ENCODE measurements around the gene ANAPC10.
A peak's percentile ranks its signal among the peaks of the same experiment; 100 is the strongest.
"Not testable (repeated sequence)": the region's sequence is repeated elsewhere in the genome, so short reads cannot be mapped to it uniquely, and the experiment has no call there.

ANAPC10 gene

DNA sequence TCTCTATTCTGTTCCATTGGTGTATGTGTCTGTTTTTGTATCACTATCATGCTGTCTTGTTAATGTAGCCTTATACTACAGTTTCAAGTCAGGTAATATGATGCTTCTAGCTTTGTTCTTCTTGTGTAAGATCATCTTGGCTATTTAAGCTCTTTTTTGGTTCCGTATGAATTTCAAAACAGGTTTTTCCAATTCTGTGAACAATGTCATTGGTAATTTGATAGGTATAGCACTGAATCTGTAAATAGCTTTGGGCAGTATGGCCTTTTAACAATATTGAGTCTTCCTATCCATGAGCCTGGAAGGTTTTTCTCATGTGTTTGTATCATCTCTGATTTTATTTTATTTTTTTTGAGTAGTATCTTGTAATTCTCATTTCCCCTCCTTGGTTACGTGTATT, 94.3 kb downstream of the ANAPC10 start:
- DNase-seq (ENCODE audit: low spot score) = no peak

DNA sequence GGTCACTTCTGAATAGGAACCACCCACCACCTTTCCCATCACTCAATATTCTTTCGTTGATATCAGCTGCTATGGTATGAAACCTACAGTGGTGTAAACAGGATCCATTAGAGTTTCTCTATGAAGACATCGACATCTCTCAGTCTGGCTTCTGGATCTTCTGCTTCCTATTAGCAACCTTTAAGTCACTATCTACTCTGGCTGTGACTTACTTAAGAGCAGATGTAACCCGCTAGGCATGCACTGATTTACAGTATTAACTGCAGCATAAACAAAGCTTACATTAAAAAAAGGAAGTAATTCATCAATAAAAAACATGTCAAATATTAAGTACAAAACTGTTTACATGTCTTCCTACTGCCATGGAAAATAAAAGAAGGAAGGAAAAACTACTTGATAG, 96.4 kb downstream of the ANAPC10 start:
- DNase-seq (ENCODE audit: low spot score) = no peak

DNA sequence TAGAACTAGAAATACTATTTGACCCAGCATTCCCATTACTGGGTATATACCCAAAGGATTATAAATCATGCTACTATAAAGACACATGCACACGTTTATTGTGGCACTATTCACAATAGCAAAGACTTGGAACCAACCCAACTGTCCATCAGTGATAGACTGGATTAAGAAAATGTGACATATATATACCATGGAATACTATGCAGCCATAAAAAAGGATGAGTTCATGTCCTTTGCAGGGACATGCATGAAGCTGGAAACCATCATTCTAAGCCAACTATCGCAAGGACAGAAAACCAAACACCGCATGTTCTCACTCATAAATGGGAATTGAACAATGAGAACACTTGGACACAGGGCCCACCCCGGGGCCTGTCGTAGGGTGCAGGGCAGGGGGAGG, 97.3 kb downstream of the ANAPC10 start:
- not testable (repeated sequence) for DNase-seq (ENCODE audit: low spot score)

DNA sequence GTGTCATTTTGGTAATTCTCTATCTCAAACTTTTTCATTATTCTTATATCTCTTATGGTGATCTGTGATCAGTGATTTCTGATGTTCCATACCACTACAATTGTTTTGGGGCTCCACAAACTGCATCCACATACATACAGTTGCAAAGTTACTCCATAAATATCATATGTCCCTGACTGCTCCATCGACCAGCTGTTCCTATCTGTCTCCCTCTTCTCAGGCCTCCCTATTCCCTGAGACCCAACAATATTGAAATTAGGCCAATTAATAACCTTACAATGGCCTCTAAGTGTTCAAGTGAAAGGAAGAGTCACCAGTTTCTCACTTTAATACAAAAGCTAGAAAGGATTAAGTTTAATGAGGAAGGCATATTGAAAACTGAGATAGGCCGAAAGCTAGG, 108.7 kb downstream of the ANAPC10 start:
- DNase-seq (ENCODE audit: low spot score) = no peak

DNA sequence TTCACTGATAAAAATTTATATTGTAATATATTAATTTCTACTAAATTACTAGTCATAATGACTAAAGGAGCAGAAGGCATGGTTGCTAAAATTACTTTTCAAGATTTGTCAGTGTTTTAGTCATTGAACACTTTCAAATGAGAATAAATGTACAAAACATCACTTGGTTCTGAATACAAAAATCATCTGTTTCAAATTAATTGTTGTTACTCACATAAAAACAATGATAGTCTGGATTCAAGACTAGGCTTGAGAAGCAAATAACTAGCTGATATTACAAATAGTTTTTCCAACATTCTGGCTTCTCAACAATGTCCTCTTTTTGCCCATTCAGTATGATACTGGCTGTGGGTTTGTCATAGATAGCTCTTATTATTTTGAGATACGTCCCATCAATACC, 112.5 kb downstream of the ANAPC10 start:
- DNase-seq (ENCODE audit: low spot score) = peak; percentile 18

DNA sequence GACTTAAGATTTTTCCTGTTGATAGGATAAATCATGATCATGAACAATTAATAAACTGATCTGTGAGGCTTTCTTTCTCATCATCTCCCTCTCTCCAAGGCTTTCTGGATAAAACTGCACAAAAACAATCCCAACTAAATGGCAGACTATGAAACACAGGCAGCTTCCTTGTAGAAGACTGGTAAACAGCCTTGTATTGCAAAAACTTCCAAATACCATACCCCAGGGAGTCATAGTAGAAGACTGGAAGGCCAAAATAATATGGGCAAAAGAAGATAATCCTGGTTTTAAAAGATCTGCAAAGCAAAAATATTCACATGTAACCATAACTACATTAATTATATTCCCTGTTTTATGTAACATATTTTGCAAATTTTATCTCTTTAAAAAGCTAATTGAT, 113.0 kb downstream of the ANAPC10 start:
- DNase-seq (ENCODE audit: low spot score) = no peak

DNA sequence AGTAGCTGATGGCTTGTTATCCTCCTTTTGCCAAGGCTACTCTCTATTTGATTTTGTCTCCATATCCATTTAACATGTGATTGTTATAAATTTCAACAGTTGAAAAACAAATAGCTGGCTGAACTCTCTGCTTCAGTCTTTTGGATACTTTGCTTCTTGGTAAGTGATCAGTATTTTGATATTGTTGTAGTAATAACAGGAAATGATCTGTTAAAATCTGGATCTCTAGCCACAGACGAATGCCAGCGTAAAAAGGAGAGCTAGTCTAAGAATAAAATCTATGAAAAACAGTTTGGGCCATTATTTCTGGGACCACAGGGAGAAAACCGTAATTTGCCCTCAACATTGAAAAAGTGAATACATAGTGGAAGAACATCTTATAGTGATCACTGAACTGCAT, 113.8 kb downstream of the ANAPC10 start:
- no peak for DNase-seq (ENCODE audit: low spot score)

DNA sequence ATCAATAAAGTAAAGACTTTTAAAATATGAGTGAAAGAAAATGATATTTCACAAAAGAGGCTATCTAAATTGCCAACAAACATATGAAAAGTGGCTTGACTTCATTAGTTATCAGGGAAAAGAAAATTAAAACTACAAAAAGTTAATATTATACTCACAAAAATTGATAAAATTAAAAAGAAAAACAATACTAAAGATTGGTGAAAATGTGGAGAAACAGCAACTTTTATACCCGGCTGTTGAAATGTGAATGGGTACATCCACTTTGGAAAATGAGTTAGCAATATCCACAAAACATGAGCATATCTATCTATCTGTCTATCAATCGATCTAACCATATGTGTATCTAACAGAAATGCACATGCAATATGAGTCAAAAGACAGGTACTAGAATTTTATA, 122.3 kb downstream of the ANAPC10 start:
- no peak for DNase-seq (ENCODE audit: low spot score)

DNA sequence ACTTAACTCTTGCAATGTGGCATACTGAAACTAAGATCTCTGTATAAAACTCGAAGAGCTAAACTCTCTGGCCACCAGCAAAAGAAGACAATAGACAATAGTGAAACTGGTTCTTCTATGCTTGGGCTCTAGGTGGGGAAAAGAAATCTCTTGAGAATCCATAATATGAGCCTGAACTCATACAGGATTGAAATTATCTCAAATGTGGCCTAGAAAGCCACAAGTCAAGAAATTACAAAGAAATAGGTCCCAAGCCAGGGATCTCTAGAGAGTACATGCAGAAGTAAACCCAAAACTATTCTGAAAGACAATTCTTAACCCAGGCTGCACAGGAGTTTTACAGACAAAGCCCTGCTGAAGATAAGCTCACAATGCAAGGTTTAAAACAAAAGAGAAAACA, 127.4 kb downstream of the ANAPC10 start:
- DNase-seq (ENCODE audit: low spot score) = no peak

DNA sequence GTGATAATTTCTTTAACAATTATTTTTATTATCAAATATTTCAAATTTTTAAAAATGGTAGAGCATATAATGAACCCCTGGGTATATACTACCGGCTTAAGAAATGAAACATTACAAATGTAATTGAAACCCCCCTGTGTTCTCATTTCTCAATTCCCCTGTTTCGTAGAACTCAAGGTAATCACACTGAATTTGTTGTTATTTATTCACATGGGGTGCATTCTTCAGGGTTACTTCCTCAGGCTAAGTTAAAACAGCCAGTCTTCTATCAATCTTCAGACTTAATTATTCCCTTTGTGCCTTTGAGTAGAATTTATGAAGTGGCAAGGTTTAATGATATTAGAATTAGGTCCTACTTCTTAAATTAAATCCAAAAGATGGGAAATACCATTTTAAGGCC, 128.2 kb downstream of the ANAPC10 start:
- no peak for DNase-seq (ENCODE audit: low spot score)

DNA sequence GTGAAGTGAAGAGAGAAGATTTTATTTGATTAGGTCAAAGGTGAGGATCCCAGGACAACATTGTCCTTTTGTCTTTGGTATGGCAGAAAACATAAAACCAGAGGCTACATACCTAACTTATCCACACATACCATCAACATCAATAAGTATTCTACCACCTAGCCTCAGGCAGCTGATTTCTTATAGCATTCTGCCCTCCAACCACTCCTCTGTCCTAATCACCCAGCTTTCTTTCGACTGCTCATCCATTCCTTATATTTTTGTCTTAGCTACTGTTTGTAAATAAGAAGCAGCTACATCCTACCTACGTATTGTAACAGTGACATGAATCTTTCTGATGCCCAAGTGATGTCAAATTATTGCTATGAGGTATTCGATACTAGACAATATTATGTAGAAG, 129.4 kb downstream of the ANAPC10 start:
- no peak for DNase-seq (ENCODE audit: low spot score)

DNA sequence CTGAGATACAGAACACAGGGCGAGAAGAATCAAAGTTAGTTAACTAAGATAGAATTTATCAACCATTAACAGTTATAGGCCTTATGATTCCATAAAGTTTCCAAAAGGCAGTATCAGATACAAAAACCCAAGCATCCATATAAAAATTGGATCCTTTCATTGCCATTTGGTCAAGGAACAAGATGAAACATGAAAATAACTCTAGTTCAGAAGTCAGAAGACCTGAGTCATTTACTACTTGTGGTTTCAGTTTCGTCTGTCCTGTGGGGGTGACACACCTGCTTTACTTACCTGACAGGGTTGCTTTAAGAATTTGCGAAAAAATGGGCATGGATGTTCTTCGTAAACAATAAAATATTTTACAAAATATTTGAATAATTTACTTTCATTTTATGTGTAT, 130.8 kb downstream of the ANAPC10 start:
- no peak for DNase-seq (ENCODE audit: low spot score)

DNA sequence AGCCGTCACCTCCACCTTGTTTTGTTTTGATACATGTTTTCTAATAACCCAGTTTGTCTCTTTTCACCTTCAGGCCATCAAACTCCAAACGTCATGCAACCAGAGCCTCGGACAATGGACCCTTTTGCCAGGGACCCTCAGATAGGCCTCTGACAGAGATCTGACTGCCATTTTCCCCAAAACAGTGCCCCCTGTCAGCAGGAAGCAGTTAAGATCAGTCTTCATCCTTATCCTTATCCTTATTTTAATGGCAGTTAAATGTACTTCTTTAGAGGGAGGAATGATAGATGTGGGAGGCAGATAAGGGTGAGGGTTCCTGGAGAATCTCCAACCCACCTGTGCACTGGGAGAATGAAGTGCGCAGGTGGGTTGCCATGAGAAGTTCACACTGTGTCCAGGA, 135.7 kb downstream of the ANAPC10 start:
- DNase-seq (ENCODE audit: low spot score) = no peak

DNA sequence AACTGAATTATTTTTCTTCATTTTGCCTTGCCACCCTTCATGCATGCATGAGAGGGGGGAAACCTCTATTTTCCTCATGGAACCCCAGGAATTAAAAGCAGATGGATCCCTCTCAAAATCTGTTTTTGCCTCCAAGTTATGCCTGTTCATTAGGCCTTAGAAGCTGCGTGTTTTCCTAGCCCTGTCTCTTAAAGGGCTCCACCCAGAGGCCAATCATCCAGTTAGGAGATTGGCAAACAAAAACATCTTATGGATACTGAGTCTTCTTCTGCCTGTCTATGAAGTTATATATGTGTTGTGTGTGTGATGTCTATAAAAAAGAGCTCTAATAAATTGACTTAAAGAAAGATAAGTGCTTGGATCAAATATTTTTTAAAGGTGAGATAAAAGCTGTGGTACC, 142.9 kb downstream of the ANAPC10 start:
- DNase-seq (ENCODE audit: low spot score) = no peak

DNA sequence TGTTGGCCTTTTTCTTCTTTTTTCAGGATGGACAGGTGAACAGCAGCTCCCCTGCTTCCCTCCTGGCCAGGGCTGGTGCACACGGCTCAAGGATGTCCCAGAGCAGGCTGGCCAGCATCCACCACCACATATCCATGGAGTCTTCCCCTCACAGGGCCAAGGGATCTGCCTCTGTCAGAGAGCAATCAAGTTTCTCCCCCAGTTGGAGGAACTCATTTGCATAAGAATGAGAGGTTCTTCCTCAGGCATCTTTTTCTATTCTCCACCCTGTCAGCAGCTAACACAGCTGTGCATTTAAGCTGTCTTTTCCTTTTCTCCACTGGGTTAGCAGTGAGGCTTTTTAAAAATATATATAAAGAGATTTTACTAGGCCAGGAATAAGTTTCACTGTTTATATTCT, 143.8 kb downstream of the ANAPC10 start:
- no peak for DNase-seq (ENCODE audit: low spot score)

DNA sequence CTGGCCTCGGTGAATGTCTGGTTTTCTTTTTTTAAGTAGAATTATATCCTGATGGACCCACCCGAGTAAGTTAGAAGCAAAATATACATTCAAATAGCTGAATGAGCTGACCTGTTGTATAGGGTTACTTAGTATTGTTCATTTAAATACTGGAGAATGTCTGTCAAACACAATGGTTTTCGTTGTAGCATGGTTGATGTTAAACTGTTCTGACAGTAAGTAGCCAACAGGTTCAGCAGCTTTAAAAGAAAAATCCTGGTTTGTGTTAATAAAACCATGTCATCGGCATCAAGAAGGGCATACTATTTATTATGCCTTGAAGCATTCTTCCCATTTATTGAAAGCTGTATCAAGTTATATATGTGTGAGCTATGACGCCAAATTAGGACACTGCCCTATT, 149.6 kb downstream of the ANAPC10 start:
- no peak for DNase-seq (ENCODE audit: low spot score)

DNA sequence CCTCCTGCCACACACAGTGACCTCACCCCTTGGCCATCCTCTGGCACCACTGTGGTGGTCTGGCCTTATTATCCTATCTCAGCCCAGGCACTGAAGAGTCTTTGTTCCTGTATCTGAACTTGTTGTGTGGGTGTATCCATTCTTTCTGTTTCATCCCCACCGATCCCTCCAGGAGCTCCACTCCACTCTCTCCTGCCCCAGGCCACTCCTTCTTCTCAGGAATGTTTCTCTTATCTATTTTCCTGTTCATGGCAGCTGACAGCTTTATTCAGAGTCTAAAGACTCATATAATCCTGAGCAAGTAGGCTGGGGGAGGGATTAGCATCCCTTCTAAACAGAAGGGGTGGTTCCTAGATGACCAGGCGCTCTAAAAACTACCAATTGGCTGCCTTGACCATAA, 150.0 kb downstream of the ANAPC10 start:
- no peak for DNase-seq (ENCODE audit: low spot score)

Data from AG20443 (cell line).